NT2/D1 (cell line): ENCODE results near the gene RPS28.

ENCODE experiments used
- SUZ12 ChIP-seq: IDR thresholded peaks from 2 replicates; pipeline ENCODE4 v1.6.1; 2011; ENCODE audit not compliant: insufficient read length, insufficient read depth; ENCODE audit errors: extremely low read depth
- YY1 ChIP-seq: IDR thresholded peaks from 2 replicates; pipeline ENCODE4 v1.6.1; 2011; ENCODE audit not compliant: insufficient read length, insufficient read depth
- ZNF274 ChIP-seq: IDR thresholded peaks from 2 replicates; pipeline ENCODE4 v1.6.1; 2011; ENCODE audit warnings: mild to moderate bottlenecking, low read depth, low read length

GRCh38 chr19:8358948-8359347 is 37.7 kb downstream of the RPS28 start:
- TF ChIP-seq YY1 (no peak), SUZ12 (no peak), ZNF274 (no peak)
